ENCODE data around the gene ENGASE.
A peak's percentile ranks its signal among the peaks of the same experiment; 100 is the strongest.

ENGASE gene

GRCh38 chr17:79079421-79080200 is 5.0 kb downstream of the ENGASE start:
- no peak for DNase-seq (ENCODE audit: low spot score)

GRCh38 chr17:79080349-79080748 is 5.7 kb downstream of the ENGASE start:
- no peak for DNase-seq (ENCODE audit: low spot score)

- DNase-seq (ENCODE audit: low spot score), result no peak
Measured at GRCh38 chr17:79080761-79081290, 6.2 kb downstream of the ENGASE start.

- no peak for DNase-seq (ENCODE audit: low spot score)
Measured at GRCh38 chr17:79081571-79082276, 7.1 kb downstream of the ENGASE start.

GRCh38 chr17:79082311-79083190 is 7.9 kb downstream of the ENGASE start:
- peak; percentile 41 for DNase-seq (ENCODE audit: low spot score)

GRCh38 chr17:79083191-79083971 is 8.8 kb downstream of the ENGASE start:
- no peak for DNase-seq (ENCODE audit: low spot score)

GRCh38 chr17:79084291-79085153 is 9.9 kb downstream of the ENGASE start:
- DNase-seq (ENCODE audit: low spot score), result no peak

- DNase-seq (ENCODE audit: low spot score), result no peak
Measured at GRCh38 chr17:79085154-79085920, 10.7 kb downstream of the ENGASE start.

GRCh38 chr17:79085921-79086551 is 11.4 kb downstream of the ENGASE start:
- no peak for DNase-seq (ENCODE audit: low spot score)

- no peak for DNase-seq (ENCODE audit: low spot score)
Measured at GRCh38 chr17:79086609-79087427, 12.2 kb downstream of the ENGASE start.

GRCh38 chr17:79087428-79088143 is 13.0 kb downstream of the ENGASE start:
- peak; percentile 67 for DNase-seq (ENCODE audit: low spot score)

- DNase-seq (ENCODE audit: low spot score), result no peak
Measured at GRCh38 chr17:79088247-79088996, 13.8 kb downstream of the ENGASE start.

- no peak for DNase-seq (ENCODE audit: low spot score)
Measured at GRCh38 chr17:79088997-79089328, 14.3 kb downstream of the ENGASE start.

- no peak for DNase-seq (ENCODE audit: low spot score)
Measured at GRCh38 chr17:79089720-79090442, 15.3 kb downstream of the ENGASE start.

- no peak for DNase-seq (ENCODE audit: low spot score)
Measured at GRCh38 chr17:79090443-79091225, 16.0 kb downstream of the ENGASE start.

Data from kidney tubule cell (primary cell).